HepG2 (cell line): ENCODE measurements around the gene RAB20. TPM values are rescaled to one million over a fixed set of nuclear protein-coding genes. Genes with fewer than 3 reads are reported as not detected.

Source experiments
- ATAC-seq: fragments of 200-7000 bp; cut with Tn5 transposase; 3 replicates; pipeline ENCODE4 v1.9.1; 2020; ENCODE audit warnings: mild to moderate bottlenecking, moderate library complexity
- BruUV-seq: library from RNA; stranded (reverse); fragments of 400-500 nt; replicated peaks from 2 replicates; lab custom pipeline; 2021; lab: Mats Ljungman, UMichigan
- CTCF ChIA-PET: fragments of 300-600 bp; formaldehyde crosslinking; extraction: SDS; loops from one replicate; lab custom pipeline; 2021; ENCODE audit warnings: low total read pairs, inconsistent platforms, low intra/inter-chr PET ratio; lab: Yijun Ruan, JAX
- POLR2A ChIA-PET: fragments of 350-600 bp; sonication (Branson Sonifier 250); formaldehyde crosslinking; loops from one replicate; lab custom pipeline; 2020; ENCODE audit warnings: antibody characterized with exemption, inconsistent platforms; lab: Yijun Ruan, JAX
- DNase-seq: peaks from one replicate; pipeline ENCODE4 v3.0.0-alpha.2; 2015; ENCODE audit warnings: low spot score
- FAIRE-seq: peaks from 3 replicates; lab custom pipeline; 2011; peaks lifted over from hg19 to GRCh38; lab: Jason Lieb, UNC
- H2AFZ ChIP-seq: one replicate; pipeline ENCODE4 v1.6.1; 2011; ENCODE audit warnings: low read length, inconsistent platforms
- H3K27ac ChIP-seq: fragments of 300-600 bp; 3 replicates; pipeline ENCODE4 v1.8.0; 2011; ENCODE audit warnings: mixed run types, mild to moderate bottlenecking, mixed read lengths, low read length, inconsistent platforms; ENCODE audit not compliant: insufficient read depth; ENCODE audit errors: extremely low read length
- H3K27me3 ChIP-seq, 2 experiments: fragments of 200-600 bp in 1 of 2; 2 replicates in 1 of 2; 3 replicates in 1 of 2; pipeline versions ENCODE4 v1.6.0 to v1.8.0; 2011; ENCODE audit warnings: low read length in 2 of 2, mild to moderate bottlenecking in 2 of 2, moderate library complexity in 2 of 2, inconsistent platforms in 1 of 2; ENCODE audit not compliant: insufficient read depth in 2 of 2, control insufficient read depth in 1 of 2
- H3K36me3 ChIP-seq, 2 experiments: fragments of 200-600 bp in 1 of 2; replicated peaks in 1 of 2; 2 replicates in 1 of 2; 3 replicates in 1 of 2; pipeline versions ENCODE4 v1.5.1 to v1.8.0; 2011; ENCODE audit warnings: low read length in 2 of 2, inconsistent platforms in 1 of 2; ENCODE audit not compliant: insufficient read depth in 2 of 2, control insufficient read depth in 1 of 2
- H3K4me1 ChIP-seq: 2 replicates; pipeline ENCODE4 v1.5.1; 2012; ENCODE audit warnings: low read length, inconsistent platforms; ENCODE audit not compliant: insufficient read depth
- H3K4me2 ChIP-seq: 2 replicates; pipeline ENCODE4 v1.6.0; 2011; ENCODE audit warnings: low read depth, low read length, inconsistent platforms
- H3K4me3 ChIP-seq, 3 experiments: fragments of 200-600 bp in 1 of 3; sonication (generic), shearing (Covaris generic) in 1 of 3; replicated peaks in 1 of 3; 2 replicates each; pipeline ENCODE4 v1.5.1; 2011 to 2016; ENCODE audit warnings: low read length in 3 of 3, inconsistent platforms in 2 of 3, low read depth in 2 of 3, mild to moderate bottlenecking in 2 of 3, control low read depth in 1 of 3, mixed read lengths in 1 of 3; ENCODE audit not compliant: insufficient read depth in 1 of 3
- H3K79me2 ChIP-seq: one replicate; pipeline ENCODE4 v1.6.1; 2011; ENCODE audit warnings: low read length, inconsistent platforms; ENCODE audit not compliant: insufficient read depth
- H3K9ac ChIP-seq: 2 replicates; pipeline ENCODE4 v1.6.0; 2011; ENCODE audit warnings: mild to moderate bottlenecking, low read depth, low read length, inconsistent platforms; ENCODE audit not compliant: insufficient read depth
- H3K9me3 ChIP-seq: 2 replicates; pipeline ENCODE4 v1.5.1; 2012; ENCODE audit warnings: mild to moderate bottlenecking, low read length
- H4K20me1 ChIP-seq: 2 replicates; pipeline ENCODE4 v1.6.0; 2011; ENCODE audit warnings: inconsistent platforms, mild to moderate bottlenecking, low read length, moderate library complexity; ENCODE audit not compliant: insufficient read depth
- HOXD1 ChIP-seq: sonication (generic); formaldehyde crosslinking; IDR thresholded peaks from 2 replicates; pipeline ENCODE4 v1.5.0; 2020; ENCODE audit warnings: missing genetic modification reagents
- MAF1 ChIP-seq: sonication (generic); formaldehyde crosslinking; IDR thresholded peaks from 2 replicates; pipeline ENCODE4 v1.5.0; 2020; ENCODE audit warnings: missing genetic modification reagents, borderline replicate concordance
- SRSF9 ChIP-seq: fragments of 200-400 bp; formaldehyde crosslinking; IDR thresholded peaks from 2 replicates; pipeline ENCODE4 v1.6.1; 2018; ENCODE audit warnings: borderline replicate concordance, mild to moderate bottlenecking, low read depth, low read length; ENCODE audit not compliant: insufficient read depth, poor library complexity, severe bottlenecking
- ZFP36L1 ChIP-seq: sonication (generic); formaldehyde crosslinking; IDR thresholded peaks from 2 replicates; pipeline ENCODE4 v1.8.0; 2022; ENCODE audit warnings: mild to moderate bottlenecking, missing genetic modification reagents, moderate library complexity
- ZNF724P ChIP-seq: sonication (generic); formaldehyde crosslinking; IDR thresholded peaks from 2 replicates; pipeline ENCODE4 v1.8.0; 2022; ENCODE audit warnings: missing genetic modification reagents, borderline replicate concordance
- ZNF878 ChIP-seq: sonication (generic); formaldehyde crosslinking; IDR thresholded peaks from 2 replicates; pipeline ENCODE4 v1.8.1; 2023; ENCODE audit warnings: mild to moderate bottlenecking, missing genetic modification reagents, moderate library complexity
- WGBS: methylation state at CpG from one replicate; pipeline ENCODE4 v1.1.6; 2017; ENCODE audit warnings: low lambda C conversion rate; 5-methylcytosine and 5-hydroxymethylcytosine counted together
- in situ Hi-C: cut with HindIII; loops from 2 replicates; pipeline ENCODE4 v1.10.0; 2017; ENCODE audit warnings: low pct_unique_long_range_greater_than_20kb; ENCODE audit not compliant: extremely low pct_ligation_motif_present
- intact Hi-C: fragments of 100-400 bp; cut with micrococcal nuclease; formaldehyde crosslinking; loops from one replicate; pipeline ENCODE4 v1.10.0; 2022; ENCODE audit not compliant: unreplicated experiment
- polyA plus RNA-seq, 8 experiments: library from polyadenylated mRNA; depleted of rRNA in 3 of 8; stranded (reverse) in 7 of 8; unstranded in 1 of 8; fragments of >200 nt; fragmentation: Illumina TruSeq in 4 of 8; extraction: Trizol in 4 of 8; gene quantifications; 2 replicates each; pipeline versions ENCODE4 v1.2.1 to v1.2.3, GENCODE V29; 2011 to 2016; ENCODE audit warnings: low read depth in 4 of 8, missing spikeins in 1 of 8, mixed read lengths in 1 of 8; ENCODE audit not compliant: insufficient read depth in 1 of 8
- total RNA-seq, 5 experiments: library from RNA; depleted of rRNA; stranded (reverse); fragments of >200 nt; fragmentation: Illumina TruSeq; extraction: Trizol; gene quantifications; 2 replicates each; pipeline ENCODE4 v1.2.3, GENCODE V29; 2016; ENCODE audit warnings: low read depth in 1 of 5
- TF ChIP-seq, protein P1 (sequence below): sonication (generic); formaldehyde crosslinking; IDR thresholded peaks from 2 replicates; pipeline ENCODE4 v1.9.0; 2021; ENCODE audit warnings: mild to moderate bottlenecking, missing genetic modification reagents
- TF ChIP-seq, protein P2 (sequence below): sonication (generic); formaldehyde crosslinking; IDR thresholded peaks from 2 replicates; pipeline ENCODE4 v1.4.0; 2020; ENCODE audit warnings: missing genetic modification reagents
- TF ChIP-seq, protein P3 (sequence below): sonication (generic); formaldehyde crosslinking; IDR thresholded peaks from 2 replicates; pipeline ENCODE4 v1.4.0; 2020; ENCODE audit warnings: missing genetic modification reagents

RAB20 gene
- total and polyA plus RNA-seq, 2 of the 13 experiments (the other 11 are each of a cell fraction or from before 2014, with no cell fraction given), result 15.6 to 30.5 TPM

DNA sequence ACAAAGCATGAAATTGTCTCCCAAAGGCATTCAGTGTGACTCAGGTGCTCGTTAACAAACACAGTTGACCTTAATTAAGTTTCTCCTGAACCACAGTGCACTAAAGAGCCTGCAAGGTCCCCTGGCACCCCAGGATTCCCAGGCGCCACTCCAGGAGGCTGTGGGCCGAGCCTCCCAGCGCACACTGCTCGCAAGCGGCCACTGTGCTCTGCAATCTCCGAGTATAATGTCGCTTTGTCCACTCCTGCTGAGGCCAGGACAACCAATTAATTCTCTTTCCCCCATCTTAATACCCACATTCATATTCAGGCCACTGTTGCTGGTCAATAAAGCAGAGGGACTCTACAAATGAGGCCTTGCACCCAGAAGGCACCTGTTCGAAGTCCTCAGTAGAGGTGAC is 8.8 kb downstream of the RAB20 start (continued):
- TF ChIP-seq, protein P1, sequence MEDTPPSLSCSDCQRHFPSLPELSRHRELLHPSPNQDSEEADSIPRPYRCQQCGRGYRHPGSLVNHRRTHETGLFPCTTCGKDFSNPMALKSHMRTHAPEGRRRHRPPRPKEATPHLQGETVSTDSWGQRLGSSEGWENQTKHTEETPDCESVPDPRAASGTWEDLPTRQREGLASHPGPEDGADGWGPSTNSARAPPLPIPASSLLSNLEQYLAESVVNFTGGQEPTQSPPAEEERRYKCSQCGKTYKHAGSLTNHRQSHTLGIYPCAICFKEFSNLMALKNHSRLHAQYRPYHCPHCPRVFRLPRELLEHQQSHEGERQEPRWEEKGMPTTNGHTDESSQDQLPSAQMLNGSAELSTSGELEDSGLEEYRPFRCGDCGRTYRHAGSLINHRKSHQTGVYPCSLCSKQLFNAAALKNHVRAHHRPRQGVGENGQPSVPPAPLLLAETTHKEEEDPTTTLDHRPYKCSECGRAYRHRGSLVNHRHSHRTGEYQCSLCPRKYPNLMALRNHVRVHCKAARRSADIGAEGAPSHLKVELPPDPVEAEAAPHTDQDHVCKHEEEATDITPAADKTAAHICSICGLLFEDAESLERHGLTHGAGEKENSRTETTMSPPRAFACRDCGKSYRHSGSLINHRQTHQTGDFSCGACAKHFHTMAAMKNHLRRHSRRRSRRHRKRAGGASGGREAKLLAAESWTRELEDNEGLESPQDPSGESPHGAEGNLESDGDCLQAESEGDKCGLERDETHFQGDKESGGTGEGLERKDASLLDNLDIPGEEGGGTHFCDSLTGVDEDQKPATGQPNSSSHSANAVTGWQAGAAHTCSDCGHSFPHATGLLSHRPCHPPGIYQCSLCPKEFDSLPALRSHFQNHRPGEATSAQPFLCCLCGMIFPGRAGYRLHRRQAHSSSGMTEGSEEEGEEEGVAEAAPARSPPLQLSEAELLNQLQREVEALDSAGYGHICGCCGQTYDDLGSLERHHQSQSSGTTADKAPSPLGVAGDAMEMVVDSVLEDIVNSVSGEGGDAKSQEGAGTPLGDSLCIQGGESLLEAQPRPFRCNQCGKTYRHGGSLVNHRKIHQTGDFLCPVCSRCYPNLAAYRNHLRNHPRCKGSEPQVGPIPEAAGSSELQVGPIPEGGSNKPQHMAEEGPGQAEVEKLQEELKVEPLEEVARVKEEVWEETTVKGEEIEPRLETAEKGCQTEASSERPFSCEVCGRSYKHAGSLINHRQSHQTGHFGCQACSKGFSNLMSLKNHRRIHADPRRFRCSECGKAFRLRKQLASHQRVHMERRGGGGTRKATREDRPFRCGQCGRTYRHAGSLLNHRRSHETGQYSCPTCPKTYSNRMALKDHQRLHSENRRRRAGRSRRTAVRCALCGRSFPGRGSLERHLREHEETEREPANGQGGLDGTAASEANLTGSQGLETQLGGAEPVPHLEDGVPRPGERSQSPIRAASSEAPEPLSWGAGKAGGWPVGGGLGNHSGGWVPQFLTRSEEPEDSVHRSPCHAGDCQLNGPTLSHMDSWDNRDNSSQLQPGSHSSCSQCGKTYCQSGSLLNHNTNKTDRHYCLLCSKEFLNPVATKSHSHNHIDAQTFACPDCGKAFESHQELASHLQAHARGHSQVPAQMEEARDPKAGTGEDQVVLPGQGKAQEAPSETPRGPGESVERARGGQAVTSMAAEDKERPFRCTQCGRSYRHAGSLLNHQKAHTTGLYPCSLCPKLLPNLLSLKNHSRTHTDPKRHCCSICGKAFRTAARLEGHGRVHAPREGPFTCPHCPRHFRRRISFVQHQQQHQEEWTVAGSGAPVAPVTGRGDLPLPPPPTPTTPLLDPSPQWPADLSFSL, result no peak
- TF ChIP-seq HOXD1 (no peak), ZFP36L1 (no peak), SRSF9 (no peak), ZNF878 (CRISPR knock-in tag) (no peak)

DNA sequence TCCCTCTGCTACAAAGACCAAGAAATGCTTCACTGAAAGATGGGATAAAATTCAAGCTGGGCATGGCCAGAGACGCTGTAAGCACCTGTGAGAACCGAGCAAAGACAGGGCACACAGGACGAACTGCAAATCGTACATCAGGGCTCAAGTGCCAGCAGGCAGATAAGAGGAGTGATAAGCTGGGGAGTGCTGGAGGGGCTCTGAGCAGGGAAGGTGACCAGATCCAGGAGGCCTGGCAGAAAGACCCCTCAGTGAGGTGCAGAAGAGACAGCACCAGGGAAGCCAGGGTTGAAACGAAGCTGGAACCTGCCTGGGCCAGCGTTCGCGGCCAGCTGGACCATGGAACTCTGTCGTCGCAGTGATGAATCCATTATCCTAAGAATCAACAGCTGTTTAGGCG is 10.2 kb downstream of the RAB20 start:
- H3K4me1 ChIP-seq, result peaks cover 61% of the 10 kb centered on the region
- in situ Hi-C loops (no loop called here), intact Hi-C loops (no loop called here)
- CTCF ChIA-PET, result no interaction called here
- H3K36me3 ChIP-seq, result peaks cover 4 to 7% of the 10 kb centered on the region in 2 experiments; a peak in 3 of 5 replicates
- 95% methylated on average over 11 of the region's 11 CpGs for WGBS
- H3K79me2 ChIP-seq, result peaks cover 76% of the 10 kb centered on the region
- H3K27me3 ChIP-seq, result no peaks in the 10 kb centered on the region
- ATAC-seq (no peak), DNase-seq (no peak), FAIRE-seq (no peak)
- BruUV-seq, result no TSS peak
- H3K4me3 ChIP-seq, result no peak overlapping the region
- H3K27ac ChIP-seq, result no peak overlapping the region
- POLR2A ChIA-PET, result interaction anchor here (1.9 kb wide), 1 partner anchor 11 kb away, joined by 4 read pairs; the partner anchor contains the start of gene RAB20
- H3K4me2 ChIP-seq, result no peak overlapping the region
- H4K20me1 ChIP-seq, result peaks cover 17% of the 10 kb centered on the region; the same call in 1 of the 2 replicates
- H3K9ac ChIP-seq, result no peak overlapping the region
- H2AFZ ChIP-seq, result no peak overlapping the region
- no peaks in the 10 kb centered on the region for H3K9me3 ChIP-seq
- TF ChIP-seq ZNF724P (no peak), MAF1 (CRISPR knock-in tag) (no peak)
- TF ChIP-seq, protein P2, sequence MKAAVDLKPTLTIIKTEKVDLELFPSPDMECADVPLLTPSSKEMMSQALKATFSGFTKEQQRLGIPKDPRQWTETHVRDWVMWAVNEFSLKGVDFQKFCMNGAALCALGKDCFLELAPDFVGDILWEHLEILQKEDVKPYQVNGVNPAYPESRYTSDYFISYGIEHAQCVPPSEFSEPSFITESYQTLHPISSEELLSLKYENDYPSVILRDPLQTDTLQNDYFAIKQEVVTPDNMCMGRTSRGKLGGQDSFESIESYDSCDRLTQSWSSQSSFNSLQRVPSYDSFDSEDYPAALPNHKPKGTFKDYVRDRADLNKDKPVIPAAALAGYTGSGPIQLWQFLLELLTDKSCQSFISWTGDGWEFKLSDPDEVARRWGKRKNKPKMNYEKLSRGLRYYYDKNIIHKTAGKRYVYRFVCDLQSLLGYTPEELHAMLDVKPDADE (CRISPR knock-in tag), result no peak
- TF ChIP-seq, protein P3, sequence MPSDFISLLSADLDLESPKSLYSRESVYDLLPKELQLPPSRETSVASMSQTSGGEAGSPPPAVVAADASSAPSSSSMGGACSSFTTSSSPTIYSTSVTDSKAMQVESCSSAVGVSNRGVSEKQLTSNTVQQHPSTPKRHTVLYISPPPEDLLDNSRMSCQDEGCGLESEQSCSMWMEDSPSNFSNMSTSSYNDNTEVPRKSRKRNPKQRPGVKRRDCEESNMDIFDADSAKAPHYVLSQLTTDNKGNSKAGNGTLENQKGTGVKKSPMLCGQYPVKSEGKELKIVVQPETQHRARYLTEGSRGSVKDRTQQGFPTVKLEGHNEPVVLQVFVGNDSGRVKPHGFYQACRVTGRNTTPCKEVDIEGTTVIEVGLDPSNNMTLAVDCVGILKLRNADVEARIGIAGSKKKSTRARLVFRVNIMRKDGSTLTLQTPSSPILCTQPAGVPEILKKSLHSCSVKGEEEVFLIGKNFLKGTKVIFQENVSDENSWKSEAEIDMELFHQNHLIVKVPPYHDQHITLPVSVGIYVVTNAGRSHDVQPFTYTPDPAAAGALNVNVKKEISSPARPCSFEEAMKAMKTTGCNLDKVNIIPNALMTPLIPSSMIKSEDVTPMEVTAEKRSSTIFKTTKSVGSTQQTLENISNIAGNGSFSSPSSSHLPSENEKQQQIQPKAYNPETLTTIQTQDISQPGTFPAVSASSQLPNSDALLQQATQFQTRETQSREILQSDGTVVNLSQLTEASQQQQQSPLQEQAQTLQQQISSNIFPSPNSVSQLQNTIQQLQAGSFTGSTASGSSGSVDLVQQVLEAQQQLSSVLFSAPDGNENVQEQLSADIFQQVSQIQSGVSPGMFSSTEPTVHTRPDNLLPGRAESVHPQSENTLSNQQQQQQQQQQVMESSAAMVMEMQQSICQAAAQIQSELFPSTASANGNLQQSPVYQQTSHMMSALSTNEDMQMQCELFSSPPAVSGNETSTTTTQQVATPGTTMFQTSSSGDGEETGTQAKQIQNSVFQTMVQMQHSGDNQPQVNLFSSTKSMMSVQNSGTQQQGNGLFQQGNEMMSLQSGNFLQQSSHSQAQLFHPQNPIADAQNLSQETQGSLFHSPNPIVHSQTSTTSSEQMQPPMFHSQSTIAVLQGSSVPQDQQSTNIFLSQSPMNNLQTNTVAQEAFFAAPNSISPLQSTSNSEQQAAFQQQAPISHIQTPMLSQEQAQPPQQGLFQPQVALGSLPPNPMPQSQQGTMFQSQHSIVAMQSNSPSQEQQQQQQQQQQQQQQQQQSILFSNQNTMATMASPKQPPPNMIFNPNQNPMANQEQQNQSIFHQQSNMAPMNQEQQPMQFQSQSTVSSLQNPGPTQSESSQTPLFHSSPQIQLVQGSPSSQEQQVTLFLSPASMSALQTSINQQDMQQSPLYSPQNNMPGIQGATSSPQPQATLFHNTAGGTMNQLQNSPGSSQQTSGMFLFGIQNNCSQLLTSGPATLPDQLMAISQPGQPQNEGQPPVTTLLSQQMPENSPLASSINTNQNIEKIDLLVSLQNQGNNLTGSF (CRISPR knock-in tag), result no peak
